Fibroblast of the conjunctiva (primary cell): ENCODE results near the gene CAMTA1.
A peak's percentile ranks its signal among the peaks of the same experiment; 100 is the strongest.

Source experiments
- DNase-seq: peaks from one replicate; pipeline ENCODE4 v3.0.0-alpha.2; 2010; ENCODE audit warnings: low read depth

Gene CAMTA1

GRCh38 chr1:7256526-7256925, 471.3 kb downstream of the CAMTA1 start:
- DNase-seq: no peak

- no peak for DNase-seq
Observed at GRCh38 chr1:7257225-7257624, 472.0 kb downstream of the CAMTA1 start.

- no peak for DNase-seq
Observed at GRCh38 chr1:7258589-7259135, 473.4 kb downstream of the CAMTA1 start.

GRCh38 chr1:7259955-7260354, 474.7 kb downstream of the CAMTA1 start:
- DNase-seq: no peak

GRCh38 chr1:7261490-7261889, 476.2 kb downstream of the CAMTA1 start:
- DNase-seq: no peak

GRCh38 chr1:7262611-7263010, 477.4 kb downstream of the CAMTA1 start:
- no peak for DNase-seq

GRCh38 chr1:7263021-7263960, 478.0 kb downstream of the CAMTA1 start:
- DNase-seq: no peak

GRCh38 chr1:7264101-7264500, 478.8 kb downstream of the CAMTA1 start:
- no peak for DNase-seq

- DNase-seq: peak; percentile 43
Observed at GRCh38 chr1:7265771-7266371, 480.6 kb downstream of the CAMTA1 start.

- DNase-seq: no peak
Observed at GRCh38 chr1:7266561-7266960, 481.3 kb downstream of the CAMTA1 start.

GRCh38 chr1:7267493-7267892, 482.2 kb downstream of the CAMTA1 start:
- DNase-seq: no peak

- no peak for DNase-seq
Observed at GRCh38 chr1:7268983-7269382, 483.7 kb downstream of the CAMTA1 start.

- DNase-seq: no peak
Observed at GRCh38 chr1:7269525-7269924, 484.3 kb downstream of the CAMTA1 start.

- DNase-seq: no peak
Observed at GRCh38 chr1:7274256-7274655, 489.0 kb downstream of the CAMTA1 start.

- no peak for DNase-seq
Observed at GRCh38 chr1:7278045-7278444, 492.8 kb downstream of the CAMTA1 start.

GRCh38 chr1:7278827-7279765, 493.8 kb downstream of the CAMTA1 start:
- no peak for DNase-seq

GRCh38 chr1:7279769-7280168, 494.5 kb downstream of the CAMTA1 start:
- no peak for DNase-seq

GRCh38 chr1:7280347-7280960, 495.2 kb downstream of the CAMTA1 start:
- no peak for DNase-seq

- peak; percentile 39 for DNase-seq
Observed at GRCh38 chr1:7281821-7282220, 496.6 kb downstream of the CAMTA1 start.

- DNase-seq: no peak
Observed at GRCh38 chr1:7284839-7285435, 499.7 kb downstream of the CAMTA1 start.

GRCh38 chr1:7285856-7286454, 500.7 kb downstream of the CAMTA1 start:
- no peak for DNase-seq
